CD4-positive, alpha-beta T cell treated with Interferon gamma for 1 hour (primary cell): ENCODE results near the gene NPC1L1.

ENCODE experiments used
- DNase-seq: peaks from one replicate; pipeline ENCODE4 v3.0.0-alpha.2; 2020

NPC1L1 gene

GRCh38 chr7:44497155-44498027 is 43.7 kb downstream of the NPC1L1 start:
- DNase-seq: no peak

- no peak for DNase-seq
Measured at GRCh38 chr7:44496385-44496784, 44.7 kb downstream of the NPC1L1 start.

GRCh38 chr7:44494960-44495359 is 46.2 kb downstream of the NPC1L1 start:
- DNase-seq: no peak

- DNase-seq: no peak
Measured at GRCh38 chr7:44491229-44491628, 49.9 kb downstream of the NPC1L1 start.

GRCh38 chr7:44490351-44491200 is 50.6 kb downstream of the NPC1L1 start, which contains the start of gene NUDCD3:
Gene NUDCD3, minus strand, starts transcription at chr7:44490658. Its CDS starts 58 bp downstream, at chr7:44490600.
- DNase-seq: peak; percentile 77

GRCh38 chr7:44489955-44490350 is 51.2 kb downstream of the NPC1L1 start:
- peak; percentile 44 for DNase-seq

GRCh38 chr7:44488955-44489354 is 52.2 kb downstream of the NPC1L1 start:
- no peak for DNase-seq

- DNase-seq: no peak
Measured at GRCh38 chr7:44486693-44487092, 54.4 kb downstream of the NPC1L1 start.

GRCh38 chr7:44486001-44486400 is 55.1 kb downstream of the NPC1L1 start:
- DNase-seq: no peak

GRCh38 chr7:44484482-44485313 is 56.4 kb downstream of the NPC1L1 start:
- no peak for DNase-seq

GRCh38 chr7:44482502-44483485 is 58.3 kb downstream of the NPC1L1 start:
- DNase-seq: no peak

GRCh38 chr7:44477938-44478337 is 63.2 kb downstream of the NPC1L1 start:
- no peak for DNase-seq

- DNase-seq: peak; percentile 63
Measured at GRCh38 chr7:44477063-44477830, 63.9 kb downstream of the NPC1L1 start.

- no peak for DNase-seq
Measured at GRCh38 chr7:44476313-44476712, 64.8 kb downstream of the NPC1L1 start.

- DNase-seq: no peak
Measured at GRCh38 chr7:44473295-44473694, 67.8 kb downstream of the NPC1L1 start.

GRCh38 chr7:44472843-44473242 is 68.3 kb downstream of the NPC1L1 start:
- no peak for DNase-seq

- DNase-seq: no peak
Measured at GRCh38 chr7:44471850-44472249, 69.3 kb downstream of the NPC1L1 start.

GRCh38 chr7:44471436-44471835 is 69.7 kb downstream of the NPC1L1 start:
- no peak for DNase-seq

GRCh38 chr7:44470628-44471245 is 70.4 kb downstream of the NPC1L1 start:
- DNase-seq: no peak

GRCh38 chr7:44470135-44470479 is 71.0 kb downstream of the NPC1L1 start:
- DNase-seq: no peak
